ENCODE results near the gene TRIM25.

Gene TRIM25

DNA sequence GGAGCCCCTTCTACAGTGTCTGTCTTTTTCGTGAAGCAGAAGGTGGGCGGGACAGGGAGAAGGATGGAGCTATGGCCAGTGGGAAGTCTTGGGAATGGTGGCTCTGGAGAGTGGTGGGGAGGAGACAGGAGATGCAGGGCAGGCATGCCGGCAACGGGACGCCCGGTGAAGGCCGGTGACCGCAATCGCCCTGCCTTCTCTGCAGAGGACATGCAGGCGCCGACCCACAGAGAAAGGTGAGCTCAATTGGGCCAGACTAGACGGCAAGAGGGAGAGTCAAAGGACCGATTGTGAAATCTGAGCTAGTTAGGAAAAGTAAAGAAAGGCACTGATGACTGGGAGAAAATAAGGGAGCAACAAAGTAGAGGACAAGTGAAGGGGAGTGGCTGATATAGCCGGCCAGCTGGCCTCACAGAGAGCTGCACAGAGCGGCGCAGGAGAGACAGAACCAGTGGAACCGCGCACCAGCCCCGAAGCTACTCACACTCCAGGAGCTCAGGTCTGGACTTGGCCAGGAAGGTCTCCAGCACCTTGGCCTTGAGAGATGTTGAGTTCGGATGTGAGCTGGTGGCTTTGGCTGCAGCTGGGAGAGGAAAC, 18.9 kb downstream of the TRIM25 start:
- no peak for DNase-seq (ENCODE audit: low spot score)

DNA sequence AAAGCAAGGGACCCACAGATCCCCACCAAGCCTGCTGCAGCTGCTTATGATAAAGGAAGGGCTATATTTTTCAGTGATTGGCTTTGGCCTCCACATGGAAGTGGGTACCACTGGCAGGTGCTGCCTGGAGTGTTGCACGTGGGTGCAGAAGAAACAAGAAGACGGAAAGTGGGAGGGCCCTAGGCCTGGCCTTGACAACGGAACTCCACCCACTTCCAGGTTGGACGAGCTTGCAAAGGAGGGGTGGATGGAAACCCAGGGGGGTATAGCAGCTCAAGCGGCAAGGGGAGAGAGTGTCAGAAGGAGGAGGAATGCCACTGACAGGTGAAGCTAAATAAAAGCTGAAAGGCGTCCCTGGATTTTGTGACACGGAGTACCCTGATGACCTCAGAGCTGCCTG, 20.3 kb downstream of the TRIM25 start:
- DNase-seq (ENCODE audit: low spot score), result no peak

DNA sequence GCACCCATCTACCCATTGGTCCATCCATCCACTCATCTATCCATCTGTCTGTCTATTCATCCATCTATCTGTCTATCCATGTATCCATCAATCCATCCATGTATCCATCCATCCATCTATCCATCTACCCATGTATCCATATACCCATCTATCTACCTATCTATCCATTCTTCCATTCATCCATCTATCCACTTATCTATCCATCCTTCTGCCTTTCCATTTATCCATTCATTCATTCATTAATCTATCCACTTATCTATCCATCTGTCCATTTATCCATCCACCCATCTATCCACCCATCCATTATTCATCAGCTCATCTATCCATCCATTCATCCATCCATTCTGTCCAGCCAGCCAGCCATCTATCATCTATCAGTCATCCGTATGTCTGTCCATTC, 21.5 kb downstream of the TRIM25 start:
- DNase-seq (ENCODE audit: low spot score), result no peak

DNA sequence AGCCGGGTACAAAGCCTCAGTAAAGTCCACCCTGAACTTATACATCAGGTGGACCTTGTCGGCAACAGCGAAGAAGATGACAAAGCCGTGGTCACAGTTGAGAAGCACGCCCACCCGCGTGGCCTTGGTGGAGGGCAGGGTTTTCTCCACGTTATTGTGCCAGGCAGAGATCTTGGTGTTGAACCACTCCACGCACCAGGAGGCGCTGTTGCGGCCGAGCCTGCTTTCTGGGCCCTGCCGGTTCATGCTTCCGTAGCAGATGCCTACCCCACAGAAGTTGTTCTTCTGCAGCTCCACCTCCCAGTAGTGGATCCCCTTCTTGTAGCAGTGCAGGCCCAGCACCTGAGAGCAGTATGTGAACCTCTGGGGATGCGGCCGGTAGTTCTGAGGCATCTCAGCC, 22.1 kb downstream of the TRIM25 start:
- DNase-seq (ENCODE audit: low spot score), result no peak

DNA sequence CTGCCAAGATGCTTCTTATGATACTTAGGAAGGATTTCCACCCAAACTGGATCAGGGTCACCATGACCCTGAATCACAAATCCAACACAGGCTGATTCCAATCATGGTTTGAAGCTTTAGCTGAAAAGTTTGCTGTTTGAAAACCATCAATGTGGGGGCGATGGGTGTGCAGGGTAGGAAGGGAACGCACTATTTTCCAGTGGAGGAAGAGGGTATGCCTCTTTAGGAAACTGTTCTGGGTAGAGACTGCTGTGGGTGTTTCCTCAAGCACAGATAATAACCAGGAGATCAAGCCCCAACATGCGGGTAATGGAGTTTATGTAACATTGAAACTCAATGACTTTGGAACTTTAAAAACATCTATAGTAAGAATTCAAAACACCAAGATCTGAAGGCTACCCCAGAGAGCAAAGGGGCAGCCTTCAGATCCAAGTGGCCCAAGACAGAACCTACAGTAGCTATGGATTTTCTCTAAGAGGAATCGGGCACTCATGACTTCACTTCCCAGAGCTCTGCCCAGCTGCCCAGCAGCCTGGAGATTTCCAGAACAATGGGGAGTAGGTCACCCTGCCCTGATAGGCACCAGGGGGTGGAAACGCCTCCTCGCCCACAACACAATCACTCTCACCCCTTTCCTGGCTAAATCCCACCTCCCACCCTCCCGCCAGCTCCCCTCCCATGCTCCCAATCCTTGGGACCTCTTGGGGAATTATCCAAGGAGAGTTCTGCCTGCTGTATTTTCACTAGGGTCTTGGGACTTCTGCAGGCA, 22.8 kb downstream of the TRIM25 start:
- DNase-seq (ENCODE audit: low spot score), result no peak

DNA sequence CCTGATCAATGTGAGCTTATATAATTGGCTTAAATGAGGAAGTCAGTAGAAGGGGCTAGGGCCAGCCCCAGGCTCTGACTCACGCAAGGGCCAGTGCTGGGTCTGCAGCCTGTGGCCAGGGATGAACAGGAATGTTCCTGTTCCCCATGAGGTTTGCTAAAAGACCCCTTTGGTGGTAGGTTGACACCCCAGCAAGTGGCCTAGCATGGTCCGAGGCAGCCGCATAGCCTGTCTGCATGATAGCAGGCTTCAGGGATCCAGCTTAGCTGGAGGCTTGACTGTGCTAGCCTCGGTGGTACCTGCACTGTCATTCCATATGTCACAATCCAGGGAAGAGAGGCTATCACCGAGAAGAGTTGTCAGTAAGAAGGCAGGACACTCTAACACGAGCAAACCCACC, 23.5 kb downstream of the TRIM25 start:
- no peak for DNase-seq (ENCODE audit: low spot score)

DNA sequence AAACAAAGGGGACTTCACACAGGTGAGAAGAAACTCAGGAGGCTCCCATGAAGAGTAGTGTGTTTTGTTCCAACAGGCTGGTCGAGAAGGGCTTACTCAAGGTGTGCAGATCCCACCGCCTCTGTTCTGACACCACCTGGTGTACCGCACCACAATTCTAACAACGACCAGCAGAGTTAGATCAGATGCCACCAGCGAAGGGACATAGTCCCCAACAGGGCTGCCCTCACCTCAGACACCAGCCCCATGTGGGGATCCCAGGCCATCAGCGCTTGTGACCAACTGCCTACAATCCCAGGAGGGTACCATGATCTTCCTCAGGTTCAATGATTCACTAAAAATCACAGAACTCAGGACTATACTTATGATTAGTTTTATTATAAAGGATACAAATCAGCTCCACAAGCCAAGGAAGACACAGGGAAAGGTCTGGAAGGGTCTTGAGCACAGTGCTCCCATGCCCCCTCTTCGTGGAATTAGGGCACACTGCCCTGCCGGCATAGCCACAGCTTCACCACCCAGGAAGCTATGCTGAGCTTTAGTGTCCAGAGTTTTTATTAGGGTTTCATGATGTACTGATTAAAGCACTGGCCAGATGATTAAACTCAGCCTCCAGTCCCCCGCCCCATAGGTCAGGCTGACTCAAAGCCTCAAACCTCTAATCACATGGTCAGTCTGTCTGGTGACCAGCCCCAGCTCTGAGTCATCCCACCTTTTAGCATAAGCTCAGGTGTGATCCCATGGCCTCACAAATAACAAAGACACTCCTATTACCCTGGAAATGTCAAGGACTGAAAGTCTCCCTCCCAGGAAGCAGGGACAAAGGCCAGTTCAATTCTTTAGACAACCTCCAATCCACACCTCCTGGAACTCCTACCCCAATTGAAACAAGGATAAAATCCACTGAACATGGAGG, 26.0 kb downstream of the TRIM25 start:
- no peak for DNase-seq (ENCODE audit: low spot score)

DNA sequence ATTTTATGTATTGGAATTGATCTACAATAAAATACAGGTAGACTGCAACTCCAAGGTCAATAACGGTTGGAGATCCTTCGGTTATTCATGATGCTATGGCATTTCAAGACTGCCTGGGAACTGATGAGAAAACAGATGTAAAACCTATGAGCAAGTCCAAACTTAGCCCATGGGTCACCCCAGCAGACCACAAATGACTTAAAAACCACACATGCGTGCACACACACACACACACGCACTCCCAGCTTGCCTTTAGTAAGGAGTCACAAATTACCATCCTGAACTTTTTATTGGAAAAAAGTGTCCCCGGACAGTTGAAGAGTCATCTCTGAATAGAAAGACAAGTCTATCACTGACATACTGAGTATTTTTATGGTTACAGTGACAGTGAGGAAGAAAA, 26.7 kb downstream of the TRIM25 start:
- DNase-seq (ENCODE audit: low spot score), result no peak

DNA sequence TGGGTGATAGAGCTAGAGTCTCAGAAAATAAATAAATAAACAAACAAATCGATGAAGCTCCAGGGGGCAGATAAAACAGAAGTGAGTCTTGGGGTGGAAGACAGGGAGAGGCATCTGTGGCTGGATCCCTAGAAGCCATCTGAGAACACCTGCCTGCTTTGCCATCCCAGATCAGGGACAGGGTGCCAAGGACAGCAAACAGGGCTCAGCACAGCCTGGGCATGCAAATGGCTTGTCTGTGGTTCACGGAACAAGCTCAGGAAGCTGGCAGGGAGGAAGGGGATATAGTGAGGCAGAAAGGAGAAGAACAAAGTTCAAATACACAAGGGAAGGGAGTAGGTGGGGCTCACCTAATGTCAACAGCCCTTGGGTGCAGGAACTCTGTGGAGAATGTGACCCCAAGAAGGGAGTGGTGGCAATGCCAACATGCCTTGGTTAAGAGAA, 27.5 kb downstream of the TRIM25 start:
- DNase-seq (ENCODE audit: low spot score), result no peak

DNA sequence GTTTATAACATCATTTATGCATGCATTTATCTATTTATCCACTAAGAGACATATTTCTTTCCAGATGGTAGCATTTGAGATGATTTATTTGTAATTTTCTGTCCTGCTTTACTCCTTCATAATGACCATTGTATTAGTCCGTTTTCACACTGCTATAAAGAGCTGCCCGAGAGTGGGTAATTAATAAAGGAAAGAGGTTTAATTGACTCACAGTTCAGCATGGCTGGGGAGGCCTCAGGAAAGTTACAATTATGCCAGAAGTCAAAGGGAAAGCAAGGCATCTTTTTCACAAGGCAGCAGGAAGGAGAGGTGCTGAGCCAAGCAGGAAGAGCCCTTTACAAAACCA, 28.6 kb downstream of the TRIM25 start:
- no peak for DNase-seq (ENCODE audit: low spot score)

DNA sequence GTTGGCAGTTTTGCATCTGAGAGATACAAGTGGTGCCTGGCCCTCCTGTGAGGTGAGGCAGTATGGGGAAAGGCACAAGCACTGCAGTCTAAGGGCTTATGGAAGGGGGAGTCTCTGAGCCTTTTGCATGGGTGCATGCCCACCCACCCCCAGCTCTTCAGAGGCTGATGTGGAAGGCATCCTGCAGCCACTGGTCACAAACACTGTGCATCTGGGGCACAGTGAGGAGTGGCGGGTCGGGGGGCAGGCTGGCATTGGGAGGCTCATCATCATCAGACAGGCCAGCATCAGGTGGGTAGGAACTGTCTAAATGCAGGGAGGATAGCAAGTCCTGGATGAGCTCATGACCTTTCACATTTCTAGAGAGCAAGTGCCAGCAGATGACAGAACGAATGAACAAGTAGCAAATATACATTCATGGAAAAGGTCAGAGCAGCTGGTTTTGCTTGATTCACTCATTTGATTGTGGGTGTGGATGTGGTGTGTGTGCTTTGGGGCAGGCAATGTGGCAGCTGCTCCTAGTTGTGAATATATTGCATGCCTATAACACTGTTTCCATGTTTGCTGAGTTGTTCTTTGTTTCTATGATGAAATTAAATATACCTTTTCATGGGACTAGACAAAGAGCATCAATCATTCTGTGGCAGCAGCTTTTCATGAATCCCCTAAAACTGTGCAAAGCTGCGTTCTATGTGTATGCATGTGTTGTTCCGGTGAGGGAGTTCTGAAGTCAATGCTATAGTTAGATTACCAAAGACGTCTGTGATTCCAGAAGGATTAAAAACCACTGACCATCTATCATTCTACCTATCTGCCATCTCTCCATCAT, 29.2 kb downstream of the TRIM25 start:
- no peak for DNase-seq (ENCODE audit: low spot score)

DNA sequence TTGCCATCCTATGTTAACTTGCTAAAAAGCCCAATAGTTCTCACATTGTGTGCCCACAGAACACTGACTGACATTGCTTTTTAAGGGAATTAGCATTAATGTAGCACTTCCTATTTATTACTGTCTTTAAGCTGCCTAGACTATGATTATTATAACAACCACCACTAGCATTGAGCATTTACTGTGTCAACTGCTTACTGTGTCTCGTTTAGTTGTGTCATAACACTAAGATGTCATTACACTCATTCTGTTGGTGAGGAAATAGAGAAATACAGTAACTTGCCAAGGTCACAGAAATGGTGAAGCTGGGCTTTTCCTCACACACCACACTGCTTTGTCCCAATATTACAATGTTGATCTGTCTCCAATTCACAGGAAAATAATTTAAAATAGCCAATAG, 30.2 kb downstream of the TRIM25 start:
- DNase-seq (ENCODE audit: low spot score), result no peak

DNA sequence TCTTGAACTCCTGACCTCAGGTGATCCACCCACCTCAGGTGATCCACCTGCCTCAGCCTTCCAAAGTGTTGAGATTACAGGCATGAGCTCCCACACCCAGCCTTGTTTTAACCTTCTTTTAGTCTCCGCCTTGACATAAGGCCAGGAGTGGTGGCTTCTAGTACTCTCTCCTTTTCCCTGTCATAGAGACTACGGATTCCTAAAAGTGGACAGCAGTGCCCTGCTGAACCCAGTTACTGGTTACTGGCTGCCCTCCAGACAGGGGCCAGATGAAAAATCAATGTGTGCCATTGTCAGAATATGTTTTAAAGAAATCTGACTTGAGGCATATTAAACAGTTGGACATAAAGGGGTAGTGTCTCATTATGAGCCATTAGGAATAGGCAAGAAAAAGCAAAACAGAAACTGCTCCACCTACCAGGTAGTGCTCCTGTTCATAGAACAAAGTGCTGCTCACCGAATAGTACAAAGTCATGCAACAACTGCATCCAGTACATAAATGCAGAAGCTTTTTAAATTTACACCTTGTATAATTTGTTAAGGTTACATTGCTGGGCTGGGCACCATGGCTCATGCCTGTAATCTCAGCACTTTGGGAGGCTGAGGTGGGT, 32.1 kb downstream of the TRIM25 start:
- DNase-seq (ENCODE audit: low spot score), result no peak

DNA sequence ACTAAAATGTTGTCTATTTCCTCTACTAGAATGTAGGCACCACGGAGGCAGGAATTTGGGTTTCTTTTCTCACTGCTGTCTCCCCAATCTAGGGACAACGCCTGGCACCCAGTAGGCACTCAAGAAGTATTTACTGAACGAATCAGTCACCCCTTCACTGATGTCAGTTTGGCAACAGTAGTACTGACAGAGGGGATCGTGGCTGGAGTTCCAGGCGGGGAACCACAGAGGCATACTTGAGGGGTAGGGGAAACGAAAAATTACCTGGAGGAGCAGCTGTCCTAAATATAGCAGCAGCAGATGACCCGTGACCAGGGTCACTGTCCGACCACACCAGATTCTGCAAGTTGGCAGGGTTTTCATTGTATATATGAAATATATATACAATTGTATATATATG, 33.3 kb downstream of the TRIM25 start:
- no peak for DNase-seq (ENCODE audit: low spot score)

DNA sequence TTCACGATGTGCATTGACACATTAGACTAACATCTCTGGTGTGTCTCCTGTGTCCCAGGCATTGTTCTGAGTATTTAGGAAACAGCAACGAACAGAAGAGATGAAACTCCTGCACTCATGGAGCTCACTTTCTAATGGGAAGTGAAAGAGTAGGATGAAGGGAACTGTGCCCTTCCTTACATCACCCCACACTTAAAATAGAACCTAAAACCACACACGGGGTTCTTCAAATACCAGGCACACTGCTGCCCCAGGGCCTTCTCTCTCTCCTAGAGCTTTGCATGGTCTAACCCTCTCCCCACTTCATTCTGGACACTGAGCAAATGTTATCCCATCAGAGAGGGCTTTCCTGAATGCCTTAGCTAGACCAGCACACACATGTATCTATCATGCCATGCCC, 33.7 kb downstream of the TRIM25 start:
- DNase-seq (ENCODE audit: low spot score), result no peak

DNA sequence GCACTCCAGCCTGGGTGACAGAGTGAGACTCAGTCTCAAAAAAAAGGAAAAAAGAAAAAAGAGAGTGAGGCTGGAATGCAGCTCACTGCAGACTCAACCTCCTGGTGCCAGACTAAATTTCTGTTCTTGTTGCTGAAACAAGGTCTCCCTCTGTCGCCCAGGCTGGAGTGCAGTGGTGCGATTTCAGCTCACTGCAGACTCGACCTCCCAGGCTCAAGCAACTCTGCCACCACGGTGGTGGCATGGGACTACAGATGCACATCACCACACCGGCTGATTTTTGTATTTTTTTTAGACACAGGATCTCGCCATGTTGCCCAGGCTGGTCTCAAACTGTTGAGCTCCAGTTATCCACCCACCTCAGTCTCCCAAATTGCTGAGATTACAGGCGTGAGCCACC, 34.6 kb downstream of the TRIM25 start:
- no peak for DNase-seq (ENCODE audit: low spot score)

DNA sequence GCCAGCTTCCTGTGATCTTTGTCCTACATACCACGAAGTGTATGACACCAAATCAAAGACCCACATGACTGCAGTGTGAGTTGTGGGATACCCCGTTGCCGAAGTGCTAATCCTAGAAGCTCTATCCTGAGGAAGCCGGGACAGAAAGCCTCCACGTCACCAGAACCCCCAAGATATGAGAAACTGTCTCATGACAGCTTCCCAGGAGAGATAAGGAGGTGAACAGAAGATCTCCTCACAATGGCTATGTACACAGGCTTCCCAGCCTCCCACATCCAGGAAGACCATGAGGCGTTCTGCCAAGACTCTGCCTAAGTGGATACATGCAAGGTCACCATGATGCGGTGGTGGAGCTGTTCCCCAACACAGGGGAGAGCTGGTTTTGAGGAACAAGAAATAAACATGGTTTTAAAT, 37.1 kb downstream of the TRIM25 start:
- DNase-seq (ENCODE audit: low spot score), result no peak

DNA sequence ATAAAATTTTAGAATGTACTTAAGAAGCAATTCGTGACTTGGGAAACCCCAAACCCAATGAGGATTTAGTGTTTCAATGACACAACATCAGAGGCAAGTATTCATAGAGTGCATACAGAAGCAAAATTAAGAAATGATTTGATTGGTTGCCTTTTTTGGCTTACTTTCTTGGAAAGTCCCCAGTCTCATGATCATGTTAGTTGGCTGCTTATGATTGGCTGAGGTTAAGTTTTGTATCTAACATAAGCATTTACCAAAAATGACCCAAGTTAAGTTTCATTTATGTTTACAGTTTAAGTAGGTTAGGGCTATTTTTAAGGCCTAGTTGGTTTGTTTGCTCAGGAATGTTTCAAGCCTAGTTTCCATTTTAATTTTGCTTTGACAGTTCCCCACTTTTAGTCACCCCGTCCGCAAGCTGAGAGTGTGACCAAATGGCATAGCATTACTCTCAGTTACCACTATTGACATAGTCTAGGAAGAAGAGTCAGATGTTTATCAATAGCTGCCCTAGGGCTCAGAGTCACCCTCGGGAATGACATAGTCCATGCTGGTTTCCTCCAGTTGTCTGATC, 43.7 kb downstream of the TRIM25 start:
- no peak for DNase-seq (ENCODE audit: low spot score)

DNA sequence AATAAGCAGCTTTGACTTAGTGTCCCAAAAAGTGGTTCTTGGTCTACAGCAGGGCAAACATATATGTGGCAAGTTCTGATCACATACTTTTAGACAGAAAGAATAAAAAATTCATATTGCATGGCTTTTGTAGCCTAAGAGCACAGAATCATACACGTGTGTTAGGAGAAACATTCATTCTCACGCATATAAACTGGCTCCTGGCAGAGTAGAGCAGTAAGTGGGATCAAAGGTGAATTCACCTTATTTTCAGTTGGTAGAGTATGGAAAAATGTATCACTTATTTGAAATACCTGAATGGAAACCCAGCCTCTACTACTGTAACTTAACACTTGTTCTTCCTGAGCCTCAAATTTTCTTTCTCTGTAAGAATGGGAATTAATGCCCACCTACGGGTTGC, 45.1 kb downstream of the TRIM25 start:
- no peak for DNase-seq (ENCODE audit: low spot score)

DNA sequence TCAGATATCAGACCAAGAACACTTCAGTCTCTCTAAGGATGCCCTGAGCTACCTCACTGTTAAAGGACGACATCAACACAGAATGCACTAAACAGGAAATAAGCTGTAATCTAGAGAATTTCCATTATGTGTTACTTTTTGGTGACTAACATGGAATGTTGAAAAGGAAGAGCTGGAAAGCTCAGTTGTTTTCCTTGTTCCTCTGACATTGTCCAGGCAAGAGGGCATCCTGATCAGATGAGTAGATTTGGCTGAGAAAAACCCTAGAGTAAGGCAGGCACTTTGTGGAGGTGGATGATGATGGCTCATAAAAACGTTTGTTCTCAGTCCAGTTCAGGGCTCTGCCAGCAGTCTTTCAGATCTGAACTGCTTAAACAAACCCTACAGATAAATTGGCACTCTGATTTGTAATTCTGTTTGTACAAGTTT, 45.9 kb downstream of the TRIM25 start:
- DNase-seq (ENCODE audit: low spot score), result no peak

DNA sequence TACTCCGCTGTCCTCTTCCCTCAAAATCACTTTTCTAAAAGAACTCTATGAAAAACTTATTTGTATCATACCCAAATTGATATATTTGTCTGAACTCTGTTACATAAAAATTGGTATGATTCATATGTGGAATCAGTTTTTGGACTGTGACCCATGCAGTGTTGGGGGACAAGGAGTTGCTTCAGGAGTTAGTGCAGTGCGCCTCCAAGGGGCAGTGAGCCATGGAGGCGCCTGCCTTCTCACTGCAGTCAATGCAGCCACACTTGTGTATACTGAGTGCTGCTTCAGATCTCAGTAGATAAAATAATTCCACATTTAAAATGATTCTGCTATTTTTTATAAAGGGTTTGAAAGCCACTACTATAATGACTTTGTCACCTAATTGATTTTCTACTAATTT, 47.4 kb downstream of the TRIM25 start:
- DNase-seq (ENCODE audit: low spot score), result no peak
